HEK293T (cell line): ENCODE results near the gene AKAP7.

ENCODE experiments used
- BHLHE40 ChIP-seq: fragments of 450-650 bp; IDR thresholded peaks from 2 replicates; pipeline ENCODE4 v1.6.1; 2016; ENCODE audit warnings: mild to moderate bottlenecking, moderate library complexity, borderline replicate concordance
- ELF4 ChIP-seq: fragments of 450-650 bp; IDR thresholded peaks from 2 replicates; pipeline ENCODE4 v1.6.1; 2017; ENCODE audit warnings: antibody characterized with exemption
- FOXK2 ChIP-seq: fragments of 450-650 bp; IDR thresholded peaks from 2 replicates; pipeline ENCODE4 v1.6.1; 2016; ENCODE audit warnings: mild to moderate bottlenecking
- FOXM1 ChIP-seq: fragments of 450-650 bp; IDR thresholded peaks from 2 replicates; pipeline ENCODE4 v1.6.1; 2017; ENCODE audit warnings: mild to moderate bottlenecking, borderline replicate concordance
- HDGF ChIP-seq: fragments of 450-650 bp; IDR thresholded peaks from 2 replicates; pipeline ENCODE4 v1.6.1; 2017; ENCODE audit warnings: antibody characterized with exemption, borderline replicate concordance
- L3MBTL2 ChIP-seq: fragments of 450-650 bp; conservative IDR thresholded peaks from 2 replicates; pipeline ENCODE4 v1.6.1; 2016; ENCODE audit warnings: mild to moderate bottlenecking
- LEF1 ChIP-seq: fragments of 450-650 bp; IDR thresholded peaks from 2 replicates; pipeline ENCODE4 v1.6.1; 2017; ENCODE audit warnings: mild to moderate bottlenecking, borderline replicate concordance
- NFRKB ChIP-seq: fragments of 450-650 bp; IDR thresholded peaks from 2 replicates; pipeline ENCODE4 v1.6.1; 2016; ENCODE audit warnings: mild to moderate bottlenecking, moderate library complexity
- SUZ12 ChIP-seq: fragments of 450-650 bp; IDR thresholded peaks from 2 replicates; pipeline ENCODE4 v1.6.1; 2016; ENCODE audit warnings: mild to moderate bottlenecking

GRCh38 chr6:131250936-131251335, 115.7 kb downstream of the AKAP7 start:
- TF ChIP-seq NFRKB (no peak), HDGF (no peak), SUZ12 (no peak), FOXK2 (no peak), L3MBTL2 (no peak), LEF1 (no peak), FOXM1 (no peak), ELF4 (no peak), BHLHE40 (no peak)
